Measurements from ENCODE around the gene ARHGAP11A. TPM values are rescaled to one million over a fixed set of nuclear protein-coding genes. Genes with fewer than 3 reads are reported as not detected.

Gene ARHGAP11A
- total RNA-seq, 4 donors from 2014 or later, result 1.1 to 6.7 (median 2.5) TPM

DNA sequence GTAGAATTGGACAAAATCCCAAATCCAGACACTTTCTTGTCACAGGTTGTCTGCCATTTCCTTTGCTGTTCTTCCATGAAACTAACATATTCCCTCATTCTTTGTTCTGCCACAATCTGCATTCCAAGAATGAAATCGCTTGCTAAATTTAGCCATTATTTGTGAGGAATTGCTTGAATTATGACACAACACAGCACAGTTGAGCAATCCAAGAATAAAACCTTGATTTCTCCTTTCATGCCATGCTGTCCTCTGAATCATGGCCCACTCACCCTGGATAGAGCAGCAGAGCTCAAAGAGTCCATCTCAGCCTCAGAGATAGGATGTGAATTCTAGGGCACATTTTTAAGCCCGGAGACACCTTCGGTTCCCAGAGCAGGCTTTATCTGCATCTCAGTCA is 67.3 kb downstream of the ARHGAP11A start:
- peak; percentile 72 for ATAC-seq (ENCODE audit: low FRiP score)
- TF ChIP-seq, protein P1, sequence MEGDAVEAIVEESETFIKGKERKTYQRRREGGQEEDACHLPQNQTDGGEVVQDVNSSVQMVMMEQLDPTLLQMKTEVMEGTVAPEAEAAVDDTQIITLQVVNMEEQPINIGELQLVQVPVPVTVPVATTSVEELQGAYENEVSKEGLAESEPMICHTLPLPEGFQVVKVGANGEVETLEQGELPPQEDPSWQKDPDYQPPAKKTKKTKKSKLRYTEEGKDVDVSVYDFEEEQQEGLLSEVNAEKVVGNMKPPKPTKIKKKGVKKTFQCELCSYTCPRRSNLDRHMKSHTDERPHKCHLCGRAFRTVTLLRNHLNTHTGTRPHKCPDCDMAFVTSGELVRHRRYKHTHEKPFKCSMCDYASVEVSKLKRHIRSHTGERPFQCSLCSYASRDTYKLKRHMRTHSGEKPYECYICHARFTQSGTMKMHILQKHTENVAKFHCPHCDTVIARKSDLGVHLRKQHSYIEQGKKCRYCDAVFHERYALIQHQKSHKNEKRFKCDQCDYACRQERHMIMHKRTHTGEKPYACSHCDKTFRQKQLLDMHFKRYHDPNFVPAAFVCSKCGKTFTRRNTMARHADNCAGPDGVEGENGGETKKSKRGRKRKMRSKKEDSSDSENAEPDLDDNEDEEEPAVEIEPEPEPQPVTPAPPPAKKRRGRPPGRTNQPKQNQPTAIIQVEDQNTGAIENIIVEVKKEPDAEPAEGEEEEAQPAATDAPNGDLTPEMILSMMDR (IDR thresholded peaks at IDR 0.05), result no peak

DNA sequence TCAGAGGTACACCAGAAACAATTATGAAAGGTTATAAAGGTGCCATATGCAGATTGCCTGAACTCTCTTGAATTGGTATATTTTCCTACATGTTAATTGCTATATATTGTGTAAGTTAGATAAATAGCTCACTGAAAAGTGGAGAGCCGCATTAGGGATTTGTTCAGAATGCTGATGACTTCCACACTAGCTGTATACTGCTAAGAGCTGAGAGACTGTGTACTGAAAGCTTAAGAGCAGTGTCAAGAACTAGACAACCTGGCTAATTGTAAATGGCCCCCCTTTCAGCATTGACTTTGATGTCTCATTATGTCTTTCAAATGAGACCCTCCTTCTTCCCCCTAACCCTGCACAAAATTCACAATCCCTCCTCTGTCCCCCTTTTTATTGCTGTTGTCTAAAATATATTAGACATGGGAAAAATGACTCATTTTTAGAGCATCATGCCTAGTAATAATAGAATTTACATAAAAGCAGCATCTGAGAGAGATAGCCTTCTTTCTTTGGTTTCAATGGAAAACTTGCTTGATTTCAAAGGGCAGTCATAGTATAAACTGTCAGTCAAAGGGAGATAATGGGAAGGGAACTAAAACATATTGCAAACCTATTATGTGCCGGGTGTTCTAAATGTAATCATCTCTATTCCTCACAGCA is 67.8 kb downstream of the ARHGAP11A start:
- ATAC-seq (ENCODE audit: low FRiP score) (no peak), DNase-seq (ENCODE audit: low spot score) (no peak)
- TF ChIP-seq, protein P1 (IDR thresholded peaks at IDR 0.05), result no peak

More for the DNA sequence above, 67.3 kb downstream of the ARHGAP11A start:
- no peak for DNase-seq (ENCODE audit: low spot score)

DNA sequence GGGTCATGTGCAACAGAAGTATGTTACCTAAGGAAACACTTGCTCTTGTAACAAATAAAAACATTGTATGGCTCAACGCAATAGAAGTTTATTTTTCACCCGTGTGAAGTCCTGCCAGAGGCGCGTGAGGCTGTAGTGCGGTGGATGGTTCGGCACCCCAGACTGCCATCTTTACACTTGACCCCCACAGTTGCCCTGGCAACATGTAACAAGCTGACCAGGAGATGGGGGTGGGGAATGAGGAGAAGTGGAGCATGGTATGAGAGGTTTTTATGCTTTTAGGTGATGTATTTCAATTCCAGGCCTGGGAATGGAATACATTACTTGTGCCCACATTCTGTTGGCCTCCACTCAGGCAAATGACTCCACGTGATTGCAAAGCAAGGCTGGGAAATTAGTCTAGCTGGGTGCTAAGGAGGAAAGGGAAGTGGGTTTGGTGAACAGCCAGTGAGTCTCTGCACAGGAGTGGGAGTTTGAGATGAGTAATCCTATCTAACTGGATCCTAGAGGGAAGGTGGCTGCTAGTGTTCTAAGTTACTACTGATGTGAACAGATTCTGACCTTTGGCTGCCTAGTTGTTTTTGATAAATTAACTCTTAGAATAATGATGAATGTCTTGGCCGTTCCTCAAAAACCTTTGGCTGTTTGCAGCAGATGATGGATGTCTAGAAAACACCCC is 68.7 kb downstream of the ARHGAP11A start:
- TF ChIP-seq, protein P1 (IDR thresholded peaks at IDR 0.05), result no peak
- peak; percentile 84 for ATAC-seq (ENCODE audit: low FRiP score)
- DNase-seq (ENCODE audit: low spot score), result no peak

DNA sequence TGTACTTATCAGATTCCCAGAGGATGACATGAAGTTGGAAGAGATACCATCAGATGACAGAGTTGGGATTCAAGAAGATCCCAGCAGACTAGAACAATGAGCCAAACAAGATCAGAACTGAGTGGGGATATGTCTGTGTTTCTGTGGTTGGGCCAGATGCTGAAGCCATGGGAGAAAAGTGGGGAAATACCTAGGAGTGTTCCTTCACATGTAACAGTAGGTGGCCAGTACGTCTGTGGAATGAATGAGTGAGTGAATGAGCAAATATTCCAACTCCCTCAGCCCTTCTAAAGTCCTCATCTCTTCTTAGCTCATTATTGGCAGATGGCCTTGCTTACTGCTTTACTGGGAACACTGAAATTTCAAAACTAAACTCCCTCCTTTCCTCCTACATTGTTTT is 70.3 kb downstream of the ARHGAP11A start:
- TF ChIP-seq, protein P1 (IDR thresholded peaks at IDR 0.05), result no peak
- DNase-seq (ENCODE audit: low spot score), result no peak
- no peak for ATAC-seq (ENCODE audit: low FRiP score)

DNA sequence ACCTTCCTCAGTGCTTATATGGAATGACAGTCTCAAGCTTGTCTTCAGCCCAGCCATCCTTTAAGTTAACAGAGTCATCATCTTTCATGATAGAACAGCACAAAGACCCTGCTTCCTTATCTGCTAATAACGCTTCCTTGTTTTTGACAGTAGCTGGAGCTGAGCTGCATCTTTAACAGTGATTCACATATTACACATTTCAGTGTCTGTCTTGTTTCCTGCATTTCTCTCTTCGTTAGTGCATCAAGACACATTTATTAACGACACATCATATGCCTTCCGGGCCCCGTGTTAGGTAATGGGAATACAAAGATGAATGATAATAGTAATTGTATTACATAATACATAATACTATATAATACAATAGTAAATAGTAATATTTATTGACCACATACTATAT is 72.3 kb downstream of the ARHGAP11A start:
- ATAC-seq (ENCODE audit: low FRiP score), result no peak
- TF ChIP-seq, protein P1 (IDR thresholded peaks at IDR 0.05), result no peak
- DNase-seq (ENCODE audit: low spot score), result no peak

DNA sequence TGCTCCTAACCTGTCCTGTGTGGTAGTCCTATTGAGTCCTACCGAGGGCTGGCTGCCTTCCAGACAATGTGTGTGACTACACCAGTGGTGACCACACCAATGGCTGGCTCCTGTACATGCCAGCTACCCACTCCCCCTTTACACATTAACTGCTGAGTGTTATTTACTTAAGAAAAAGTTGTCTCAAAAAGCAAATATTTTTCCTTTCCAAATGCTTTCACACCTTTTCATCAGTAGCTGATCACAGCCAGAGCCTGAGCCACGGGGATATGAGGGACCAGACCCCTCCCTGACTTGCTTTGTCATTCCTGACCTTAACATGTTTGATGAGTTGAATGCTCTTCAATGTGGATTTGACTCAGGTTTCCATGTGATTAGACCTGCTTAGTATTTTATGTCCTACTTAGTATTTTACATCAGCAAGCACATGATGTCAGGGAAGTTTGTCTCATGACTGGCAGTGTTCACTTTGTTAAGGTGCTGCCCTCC is 72.9 kb downstream of the ARHGAP11A start:
- ATAC-seq (ENCODE audit: low FRiP score) (no peak), DNase-seq (ENCODE audit: low spot score) (no peak)
- TF ChIP-seq, protein P1 (IDR thresholded peaks at IDR 0.05), result no peak

Small RNA genes within 50 kb of the gene (small RNA-seq; reads per million reads assigned to genes)
- not detected for gene RN7SL286P

Other genes with a start within 250 kb of the ARHGAP11A start
- 1 to 10 TPM in 2 of 4 donors, under 1 TPM in 2; 0.28 to 5.3 (median 0.95) TPM for gene GOLGA8K, start 212.2 kb upstream of the ARHGAP11A start, total RNA-seq
- under 1 TPM in 1 of 4 donors, not detected in 3; 0.24 TPM for gene GOLGA8O, start 159.9 kb upstream of the ARHGAP11A start, total RNA-seq
- 10 to 100 TPM in 2 of 4 donors, 1 to 10 TPM in 2; 5.0 to 15.0 (median 9.9) TPM for gene GOLGA8N, start 22.0 kb upstream of the ARHGAP11A start, total RNA-seq
- 1 to 10 TPM in 2 of 4 donors, not detected in 2; 2.1 to 3.4 TPM for gene SCG5, start 26.2 kb downstream of the ARHGAP11A start, total RNA-seq
- 10 to 100 TPM in 2 of 4 donors, 1 to 10 TPM in 1, under 1 TPM in 1; 0.79 to 77.3 (median 15.8) TPM for gene GREM1, start 102.5 kb downstream of the ARHGAP11A start, total RNA-seq

All from omental fat pad (tissue), 4 donors.